ENCODE data around the gene OR7G3.

OR7G3 gene

DNA sequence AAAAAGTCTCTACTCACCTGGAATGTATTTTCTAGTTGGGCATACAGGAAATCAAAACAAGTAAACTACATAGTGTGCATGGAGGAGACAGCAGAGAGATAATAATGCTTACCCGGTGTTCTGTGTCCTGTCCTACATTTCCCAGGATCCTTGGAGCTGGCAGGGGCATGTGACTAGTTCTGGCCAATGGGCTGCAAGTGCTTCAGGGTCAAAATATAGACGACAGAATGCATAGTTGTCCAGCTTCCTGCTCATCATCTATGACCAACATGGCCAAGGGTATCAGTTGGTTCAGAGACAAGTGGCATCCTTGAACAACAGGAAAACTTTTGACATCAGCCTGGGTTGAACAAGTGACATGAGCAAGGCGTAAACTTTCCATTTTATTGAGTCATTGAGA lies 21.9 kb upstream of the OR7G3 start:
- H3K27ac ChIP-seq (ENCODE audit: low read length) = no peak overlapping the region
- no peak overlapping the region for H3K4me3 ChIP-seq (ENCODE audit: low read length)
- H4K20me1 ChIP-seq (ENCODE audit: insufficient read depth, low read length) = peaks cover 56% of the 10 kb centered on the region
- H3K36me3 ChIP-seq (replicated peaks; ENCODE audit: low read depth, low read length) = peaks cover 89% of the 10 kb centered on the region
- H3K9ac ChIP-seq (ENCODE audit: low read length) = no peak overlapping the region
- TF ChIP-seq, protein P1, sequence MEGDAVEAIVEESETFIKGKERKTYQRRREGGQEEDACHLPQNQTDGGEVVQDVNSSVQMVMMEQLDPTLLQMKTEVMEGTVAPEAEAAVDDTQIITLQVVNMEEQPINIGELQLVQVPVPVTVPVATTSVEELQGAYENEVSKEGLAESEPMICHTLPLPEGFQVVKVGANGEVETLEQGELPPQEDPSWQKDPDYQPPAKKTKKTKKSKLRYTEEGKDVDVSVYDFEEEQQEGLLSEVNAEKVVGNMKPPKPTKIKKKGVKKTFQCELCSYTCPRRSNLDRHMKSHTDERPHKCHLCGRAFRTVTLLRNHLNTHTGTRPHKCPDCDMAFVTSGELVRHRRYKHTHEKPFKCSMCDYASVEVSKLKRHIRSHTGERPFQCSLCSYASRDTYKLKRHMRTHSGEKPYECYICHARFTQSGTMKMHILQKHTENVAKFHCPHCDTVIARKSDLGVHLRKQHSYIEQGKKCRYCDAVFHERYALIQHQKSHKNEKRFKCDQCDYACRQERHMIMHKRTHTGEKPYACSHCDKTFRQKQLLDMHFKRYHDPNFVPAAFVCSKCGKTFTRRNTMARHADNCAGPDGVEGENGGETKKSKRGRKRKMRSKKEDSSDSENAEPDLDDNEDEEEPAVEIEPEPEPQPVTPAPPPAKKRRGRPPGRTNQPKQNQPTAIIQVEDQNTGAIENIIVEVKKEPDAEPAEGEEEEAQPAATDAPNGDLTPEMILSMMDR (IDR thresholded peaks at IDR 0.05; ENCODE audit: low read depth, low read length) = no peak
- TF ChIP-seq EZH2phosphoT487 (IDR thresholded peaks at IDR 0.05; ENCODE audit: low read depth) = no peak
- no peak overlapping the region for H2AFZ ChIP-seq (ENCODE audit: low read depth, low read length)
- no peaks in the 10 kb centered on the region for H3K27me3 ChIP-seq (ENCODE audit: low read depth, low read length)
- H3K4me2 ChIP-seq (ENCODE audit: low read length) = no peak overlapping the region
- no peaks in the 10 kb centered on the region for H3K4me1 ChIP-seq (ENCODE audit: low read length)
- H3K79me2 ChIP-seq (ENCODE audit: low read length) = peaks cover 100% of the 10 kb centered on the region
- H3K9me3 ChIP-seq (ENCODE audit: insufficient read depth, low read length) = peaks cover 54% of the 10 kb centered on the region

DNA sequence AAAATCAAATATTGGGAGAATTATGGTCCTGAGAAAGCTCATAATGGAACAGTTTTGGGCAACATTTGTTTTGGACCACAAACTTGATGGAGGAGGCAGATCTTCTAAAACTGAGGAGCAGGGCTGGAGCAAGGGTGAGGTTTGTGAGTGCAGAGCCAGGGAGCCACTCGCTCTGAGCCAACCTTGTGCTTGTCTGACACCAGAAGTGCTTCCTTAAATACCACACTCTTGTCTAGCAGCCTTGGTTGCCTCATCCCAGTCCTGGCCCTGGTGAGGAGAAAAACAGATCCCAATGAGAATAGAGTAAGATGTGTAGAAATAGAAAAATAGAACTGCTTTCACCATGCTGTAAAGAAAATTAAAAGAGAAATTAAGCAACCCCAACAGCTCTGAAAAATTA lies 20.1 kb upstream of the OR7G3 start:
- no peak overlapping the region for H3K4me3 ChIP-seq (ENCODE audit: low read length)
- H2AFZ ChIP-seq (ENCODE audit: low read depth, low read length) = no peak overlapping the region
- H3K9me3 ChIP-seq (ENCODE audit: insufficient read depth, low read length) = peaks cover 50% of the 10 kb centered on the region
- peaks cover 100% of the 10 kb centered on the region for H3K79me2 ChIP-seq (ENCODE audit: low read length)
- no peak overlapping the region for H3K27ac ChIP-seq (ENCODE audit: low read length)
- H3K4me2 ChIP-seq (ENCODE audit: low read length) = no peak overlapping the region
- no peaks in the 10 kb centered on the region for H3K4me1 ChIP-seq (ENCODE audit: low read length)
- H3K9ac ChIP-seq (ENCODE audit: low read length) = no peak overlapping the region
- H4K20me1 ChIP-seq (ENCODE audit: insufficient read depth, low read length) = peaks cover 52% of the 10 kb centered on the region
- no peak for TF ChIP-seq EZH2phosphoT487 (IDR thresholded peaks at IDR 0.05; ENCODE audit: low read depth)
- TF ChIP-seq, protein P1 (IDR thresholded peaks at IDR 0.05; ENCODE audit: low read depth, low read length) = no peak
- H3K27me3 ChIP-seq (ENCODE audit: low read depth, low read length) = no peaks in the 10 kb centered on the region
- peaks cover 89% of the 10 kb centered on the region for H3K36me3 ChIP-seq (replicated peaks; ENCODE audit: low read depth, low read length)

DNA sequence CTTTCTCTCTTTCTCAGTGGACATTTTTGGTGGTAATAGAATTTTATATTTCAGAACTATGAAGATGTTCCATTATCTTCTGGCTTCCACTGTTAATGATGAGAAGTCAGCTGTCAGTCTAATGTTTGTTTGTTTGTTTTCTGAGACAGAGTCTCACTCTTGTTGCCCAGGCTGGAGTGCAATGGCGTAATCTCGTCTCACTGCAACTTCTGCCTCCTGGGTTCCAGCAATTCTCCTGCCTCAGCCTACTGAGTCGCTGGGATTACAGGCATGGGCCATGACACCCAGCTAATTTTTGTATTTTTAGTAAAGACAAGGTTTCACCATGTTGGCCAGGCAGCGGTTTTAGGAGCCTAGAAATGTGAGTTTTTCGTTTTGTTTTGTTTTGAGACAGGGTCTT lies 18.2 kb upstream of the OR7G3 start:
- Histone ChIP-seq H3K36me3 (replicated peaks; ENCODE audit: low read depth, low read length) (peaks cover 79% of the 10 kb centered on the region), H3K4me1 (ENCODE audit: low read length) (peaks cover 5% of the 10 kb centered on the region), H3K27ac (ENCODE audit: low read length) (no peak overlapping the region), H3K27me3 (ENCODE audit: low read depth, low read length) (no peaks in the 10 kb centered on the region), H4K20me1 (ENCODE audit: insufficient read depth, low read length) (peaks cover 40% of the 10 kb centered on the region), H3K4me3 (ENCODE audit: low read length) (no peak overlapping the region), H3K9ac (ENCODE audit: low read length) (no peak overlapping the region), H2AFZ (ENCODE audit: low read depth, low read length) (no peak overlapping the region), H3K4me2 (ENCODE audit: low read length) (no peak overlapping the region), H3K9me3 (ENCODE audit: insufficient read depth, low read length) (peaks cover 42% of the 10 kb centered on the region), H3K79me2 (ENCODE audit: low read length) (peaks cover 98% of the 10 kb centered on the region)
- TF ChIP-seq, protein P1 (IDR thresholded peaks at IDR 0.05; ENCODE audit: low read depth, low read length) = no peak
- TF ChIP-seq EZH2phosphoT487 (IDR thresholded peaks at IDR 0.05; ENCODE audit: low read depth) = no peak

DNA sequence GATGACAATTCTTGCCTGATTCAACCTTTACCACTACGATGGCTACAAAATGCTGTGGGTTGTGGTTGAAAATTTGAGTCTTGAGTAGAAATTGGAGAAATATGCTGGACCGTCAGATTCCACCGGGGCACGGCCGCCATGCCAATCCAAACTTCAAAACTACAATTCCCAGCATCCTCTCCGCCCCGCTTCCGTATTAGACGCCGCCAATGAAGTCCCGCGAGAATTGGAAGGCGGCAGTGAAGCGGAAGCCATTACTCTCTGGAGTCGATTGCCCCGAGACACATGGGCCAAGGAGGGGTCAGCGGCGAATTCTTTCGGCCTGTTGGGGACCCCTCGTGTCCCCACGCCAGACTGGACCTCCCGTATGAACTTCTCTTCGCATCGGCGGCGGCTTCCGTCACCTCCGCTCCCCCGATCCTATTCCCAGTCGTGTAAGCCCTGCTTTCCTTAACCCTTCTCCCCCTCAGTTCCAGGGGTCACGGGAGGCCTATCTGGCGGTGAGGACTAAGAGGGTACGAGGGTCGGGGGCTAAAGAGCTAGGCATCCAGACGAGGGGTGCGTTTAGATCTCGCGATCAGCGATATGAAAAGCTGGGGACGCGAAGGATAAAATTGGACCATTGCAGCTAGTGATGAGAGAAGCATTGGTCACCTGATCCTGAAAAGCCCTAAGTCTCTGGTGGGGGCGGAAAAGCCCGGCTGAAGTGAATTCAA lies 13.6 kb upstream of the OR7G3 start, which contains the start of gene ZNF317:
Gene ZNF317, plus strand, starts transcription at position 239 of the 716 bp plus-strand sequence. CDS start 15,620 bp downstream, outside the sequence.
- TF ChIP-seq, protein P1 (IDR thresholded peaks at IDR 0.05; ENCODE audit: low read depth, low read length) = no peak
- no peak for TF ChIP-seq EZH2phosphoT487 (IDR thresholded peaks at IDR 0.05; ENCODE audit: low read depth)
- Histone ChIP-seq H3K9ac (ENCODE audit: low read length) (peak within 1 kb of the TSS; percentile 96), H3K4me1 (ENCODE audit: low read length) (peaks cover 5% of the 10 kb centered on the region), H4K20me1 (ENCODE audit: insufficient read depth, low read length) (peaks cover 13% of the 10 kb centered on the region), H3K9me3 (ENCODE audit: insufficient read depth, low read length) (peaks cover 24% of the 10 kb centered on the region), H3K27ac (ENCODE audit: low read length) (peak within 1 kb of the TSS; percentile 61), H3K4me2 (ENCODE audit: low read length) (peak within 1 kb of the TSS; percentile 86), H3K36me3 (replicated peaks; ENCODE audit: low read depth, low read length) (peaks cover 40% of the 10 kb centered on the region), H3K4me3 (ENCODE audit: low read length) (peak within 1 kb of the TSS; percentile 94), H2AFZ (ENCODE audit: low read depth, low read length) (peak within 1 kb of the TSS; percentile 100), H3K79me2 (ENCODE audit: low read length) (peaks cover 52% of the 10 kb centered on the region), H3K27me3 (ENCODE audit: low read depth, low read length) (no peaks in the 10 kb centered on the region)
